Adrenal gland (tissue), 5 donors: Measurements from ENCODE around the gene KRTAP10-6.

ENCODE experiments used
- CTCF ChIP-seq, 6 experiments: fragments of 450-650 bp in 4 of 6; fragments of 200-600 bp in 2 of 6; sonication (generic) in 1 of 6; IDR thresholded peaks; 1 replicate in 5 of 6; 2 replicates in 1 of 6; pipeline versions ENCODE4 v1.5.1 to v1.8.0; 2016 to 2021; ENCODE audit warnings: antibody characterized with exemption in 6 of 6, mild to moderate bottlenecking in 2 of 6, moderate library complexity in 1 of 6
- POLR2A ChIP-seq, 2 donors: fragments of 450-650 bp; IDR thresholded peaks; one replicate each; pipeline ENCODE4 v1.6.1; 2017; ENCODE audit warnings: antibody characterized with exemption in 2 of 2, mild to moderate bottlenecking in 2 of 2, moderate library complexity in 1 of 2
- donor health status: DM: no; HTN: no; CAD: no.

- TF ChIP-seq CTCF (IDR thresholded peaks at IDR 0.05) (no peak), POLR2A (IDR thresholded peaks at IDR 0.05) (no peak)
These were observed 34.6 kb downstream of the KRTAP10-6 start for GRCh38 chr21:44557491-44558328.
